CD4-positive, alpha-beta T cell treated with Interleukin-6 at 100 ng/mL for 8 hours (primary cell): ENCODE results near the gene CCR5.
A peak's percentile ranks its signal among the peaks of the same experiment; 100 is the strongest.

Experiments
- DNase-seq: peaks from one replicate; pipeline ENCODE4 v3.0.0-alpha.2; 2020; ENCODE audit warnings: mixed read lengths, low spot score

Gene CCR5

GRCh38 chr3:46359733-46360493 lies 10.8 kb upstream of the CCR5 start:
- peak; percentile 26 for DNase-seq

GRCh38 chr3:46360907-46361306 lies 9.8 kb upstream of the CCR5 start:
- no peak for DNase-seq

GRCh38 chr3:46361408-46362283 lies 9.1 kb upstream of the CCR5 start:
- no peak for DNase-seq

GRCh38 chr3:46365041-46365440 lies 5.7 kb upstream of the CCR5 start:
- DNase-seq: no peak

GRCh38 chr3:46365737-46366524 lies 4.8 kb upstream of the CCR5 start:
- no peak for DNase-seq

GRCh38 chr3:46367811-46368210 lies 2.9 kb upstream of the CCR5 start:
- DNase-seq: no peak

- DNase-seq: peak; percentile 84
Observed at GRCh38 chr3:46368569-46368968, 2.2 kb upstream of the CCR5 start.

- DNase-seq: no peak
Observed at GRCh38 chr3:46369151-46369550, 1.6 kb upstream of the CCR5 start.

GRCh38 chr3:46369675-46370132 lies 1.0 kb upstream of the CCR5 start:
- no peak for DNase-seq

- DNase-seq: no peak
Observed at GRCh38 chr3:46371519-46372340, 984 bp downstream of the CCR5 start.

GRCh38 chr3:46372492-46373359 lies 2.0 kb downstream of the CCR5 start:
- DNase-seq: peak; percentile 43

- DNase-seq: no peak
Observed at GRCh38 chr3:46374755-46375154, 4.0 kb downstream of the CCR5 start.

- DNase-seq: no peak
Observed at GRCh38 chr3:46375218-46375617, 4.5 kb downstream of the CCR5 start.

GRCh38 chr3:46375814-46376213 lies 5.1 kb downstream of the CCR5 start:
- peak; percentile 16 for DNase-seq

- peak; percentile 60 for DNase-seq
Observed at GRCh38 chr3:46378426-46378942, 7.7 kb downstream of the CCR5 start.

GRCh38 chr3:46380471-46381221 lies 9.9 kb downstream of the CCR5 start:
- DNase-seq: no peak

GRCh38 chr3:46381625-46382024 lies 10.9 kb downstream of the CCR5 start:
- no peak for DNase-seq

GRCh38 chr3:46383211-46383950 lies 12.6 kb downstream of the CCR5 start:
- no peak for DNase-seq

GRCh38 chr3:46383951-46384330 lies 13.2 kb downstream of the CCR5 start:
- DNase-seq: no peak
